HUDEP-2 (cell line): ENCODE measurements around the gene ZFP36L1.

Experiments used
- DNase-seq, 76 experiments: peaks; one replicate each; lab custom pipeline; 2025; ENCODE audit not compliant: unreplicated experiment in 76 of 76; lab: John Stamatoyannopoulos, UW

The ZFP36L1 gene

DNA sequence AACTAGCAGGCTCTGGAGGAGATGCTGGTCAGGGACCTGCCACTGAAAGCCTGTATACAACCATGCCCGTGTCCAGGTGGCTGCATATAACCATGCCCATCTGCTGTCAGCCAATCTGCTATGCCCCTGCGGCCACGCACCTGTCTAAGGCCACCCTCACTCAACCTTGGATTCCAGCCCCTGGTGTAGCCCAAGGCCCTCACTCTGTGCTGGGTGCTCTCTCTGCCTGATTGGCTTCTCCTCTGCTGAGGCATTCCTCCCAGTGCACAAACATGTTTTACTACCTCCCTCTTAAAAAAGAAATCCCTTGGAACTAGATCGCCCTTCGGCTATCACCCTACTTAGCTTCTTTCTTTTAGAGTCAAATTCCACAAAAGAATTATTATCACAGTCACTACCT is 45.5 kb downstream of the ZFP36L1 start:
- no peak for DNase-seq

DNA sequence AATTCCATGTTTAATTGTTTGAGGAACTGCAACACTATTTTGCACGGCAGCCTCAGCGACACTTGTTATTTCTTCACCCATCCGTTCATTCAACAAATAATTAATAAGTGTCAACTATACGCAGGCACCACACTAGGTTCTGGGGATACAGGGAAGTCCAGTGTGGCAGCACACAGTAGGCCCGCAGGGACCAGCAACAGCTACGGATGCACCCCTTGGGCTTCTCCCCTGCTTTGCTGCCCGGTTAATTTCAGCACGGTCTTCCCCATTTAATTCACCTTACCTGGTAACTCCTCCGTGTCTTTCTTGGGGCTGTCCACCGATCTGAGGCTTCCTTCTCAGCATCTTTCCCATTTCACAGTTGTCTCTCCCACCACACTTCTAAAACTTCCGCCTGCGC is 48.3 kb downstream of the ZFP36L1 start:
- DNase-seq: no peak

DNA sequence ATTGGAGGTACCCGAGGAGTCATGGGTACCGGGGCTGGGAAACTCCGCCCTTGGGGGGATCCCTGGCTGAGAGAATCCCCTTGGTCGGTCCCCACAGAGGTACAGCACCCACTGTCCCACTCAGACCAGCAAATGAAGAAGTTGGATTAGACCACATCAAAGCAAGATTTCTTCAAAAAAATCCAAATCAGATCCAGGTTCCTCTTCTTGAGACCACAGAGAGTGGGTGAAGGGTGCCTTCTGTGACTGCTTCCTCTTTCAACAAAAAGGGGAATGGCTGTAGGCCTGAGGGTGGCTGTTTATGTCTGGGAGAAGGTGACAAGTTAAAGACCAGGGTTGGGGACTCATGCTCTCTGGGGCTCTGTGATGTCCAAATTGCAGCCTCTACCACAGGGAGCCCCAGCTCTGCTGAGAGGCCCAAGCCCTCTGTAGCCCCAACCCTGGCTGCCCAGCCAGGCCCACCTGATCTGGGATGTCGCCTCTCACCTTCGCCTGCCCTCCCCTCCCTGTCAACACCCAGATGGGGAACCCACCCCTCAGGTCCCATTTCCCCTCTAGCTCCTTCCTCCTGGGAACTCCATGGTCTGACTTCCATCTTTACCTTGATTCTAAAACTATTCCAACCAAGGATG is 50.9 kb downstream of the ZFP36L1 start:
- DNase-seq: no peak

DNA sequence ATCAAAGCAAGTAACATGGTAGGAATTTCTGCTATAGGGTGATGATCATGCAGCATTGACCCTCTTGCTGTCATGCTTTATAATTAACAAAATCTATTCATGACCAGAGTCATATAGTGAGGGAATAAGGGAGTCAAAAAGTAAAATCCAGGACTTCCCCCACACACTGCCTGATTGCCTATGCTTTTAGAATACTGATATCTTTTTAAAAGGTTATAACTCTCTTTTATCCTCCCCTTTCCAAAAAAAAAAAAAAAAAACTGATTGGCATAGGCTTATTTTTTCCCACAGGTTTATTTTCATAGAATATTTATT is 51.4 kb downstream of the ZFP36L1 start:
- DNase-seq: no peak

DNA sequence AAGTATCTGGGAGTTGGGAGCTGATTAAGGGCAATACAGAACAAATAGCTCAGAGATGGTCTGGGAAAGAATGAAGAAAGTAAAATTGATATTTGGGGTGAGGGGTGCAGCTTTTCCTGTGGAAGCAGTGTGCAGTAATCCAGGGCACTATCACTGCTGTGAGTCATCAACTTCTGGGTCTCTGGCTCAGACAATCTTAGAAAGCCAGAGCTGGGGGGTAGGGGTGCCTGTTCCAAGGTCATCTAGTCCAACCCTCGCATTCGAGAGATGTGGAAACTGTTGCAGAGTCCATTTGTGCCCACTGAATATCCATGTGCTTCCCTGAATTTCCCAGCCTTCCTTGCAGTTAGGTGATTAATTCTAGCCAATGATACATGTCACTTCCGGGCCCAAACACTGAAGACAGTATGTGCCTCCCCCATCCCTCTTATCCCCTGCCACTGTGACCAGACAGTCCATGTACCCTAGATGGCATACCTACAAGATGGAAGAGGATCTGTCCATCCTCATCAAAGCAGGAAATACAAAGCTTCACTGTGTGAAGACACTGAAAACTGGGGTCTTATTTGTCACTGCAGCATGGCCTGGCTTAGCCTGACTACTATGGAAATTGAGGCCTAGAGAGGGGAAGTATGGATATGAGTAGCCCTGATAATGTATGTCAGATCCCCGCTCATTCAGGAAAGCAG is 51.9 kb downstream of the ZFP36L1 start:
- no peak for DNase-seq

DNA sequence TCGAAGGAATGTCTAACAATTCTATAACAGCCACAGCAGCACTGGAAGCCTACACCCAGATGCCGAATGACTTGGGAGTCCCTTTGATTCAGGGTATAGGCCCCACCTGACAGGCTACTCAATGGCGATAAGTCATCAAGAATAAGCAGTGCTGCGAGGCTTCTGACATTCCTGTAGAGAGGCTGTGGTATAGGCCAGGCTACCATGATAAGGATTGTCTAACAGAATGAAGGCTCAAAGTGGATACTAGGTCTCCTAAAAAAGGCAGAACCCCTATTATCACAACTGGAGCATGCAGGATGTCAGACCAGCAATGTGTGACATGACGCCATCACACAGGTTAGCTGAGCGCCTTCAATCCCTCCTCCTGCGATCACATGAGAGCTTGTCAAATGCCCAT is 53.2 kb downstream of the ZFP36L1 start:
- DNase-seq: no peak

DNA sequence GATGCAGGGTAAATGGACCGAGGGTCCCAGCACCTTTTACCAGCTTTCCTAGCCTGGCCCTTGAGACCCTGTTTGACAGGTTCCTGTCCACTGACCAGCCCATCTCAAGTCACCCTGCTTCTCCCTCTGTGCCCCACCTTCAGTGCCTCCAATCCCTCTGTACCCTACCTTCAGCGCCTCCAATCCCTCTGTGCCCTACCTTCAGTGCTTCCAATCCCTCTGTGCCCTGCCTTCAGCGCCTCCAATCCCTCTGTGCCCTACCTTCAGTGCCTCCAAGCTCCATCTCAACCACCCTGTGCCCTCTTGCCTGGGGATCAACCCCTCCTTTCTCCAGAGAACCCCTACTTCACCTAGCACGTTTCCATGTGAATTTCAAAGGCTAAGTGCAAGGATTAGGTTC is 54.3 kb downstream of the ZFP36L1 start:
- DNase-seq: no peak
